ENCODE measurements around the gene CHAD.

CHAD gene

DNA sequence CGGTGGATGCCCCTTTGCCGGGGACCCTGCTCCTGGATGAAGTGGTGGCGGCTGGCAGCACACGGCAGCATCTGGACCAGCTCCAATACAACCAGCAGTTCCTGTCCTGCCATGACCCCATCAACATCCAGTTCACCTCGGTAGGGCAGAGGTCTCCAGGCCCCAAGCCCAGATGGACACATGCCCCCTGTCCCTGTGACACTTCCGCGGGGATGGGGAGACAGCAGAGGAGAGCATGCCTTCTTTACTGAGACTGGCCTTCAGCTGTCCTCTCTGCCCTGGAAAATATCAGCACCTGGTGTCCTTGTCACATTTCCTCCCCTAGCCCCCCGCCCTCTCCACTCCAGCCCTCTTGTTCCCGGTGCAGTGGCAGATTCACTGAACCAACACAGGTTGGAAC, 6.2 kb downstream of the CHAD start:
- Histone ChIP-seq H3K27ac (ENCODE audit: extremely low read depth, low read depth, low read length) (no peak overlapping the region), H3K4me1 (ENCODE audit: control insufficient read depth, insufficient read depth, low read length) (peaks cover 17% of the 10 kb centered on the region), H3K9me3 (ENCODE audit: control insufficient read depth, insufficient read depth, low read depth, low read length) (no peaks in the 10 kb centered on the region), H3K36me3 (ENCODE audit: control insufficient read depth in 2 of 2, insufficient read depth in 1 of 2, low read length in 2 of 2) (peaks cover 0 to 37% of the 10 kb centered on the region in 2 experiments; a peak in 1 of 3 replicates), H3K4me3 (ENCODE audit: low read depth, low read length) (no peak overlapping the region)
- TF ChIP-seq, protein P1, sequence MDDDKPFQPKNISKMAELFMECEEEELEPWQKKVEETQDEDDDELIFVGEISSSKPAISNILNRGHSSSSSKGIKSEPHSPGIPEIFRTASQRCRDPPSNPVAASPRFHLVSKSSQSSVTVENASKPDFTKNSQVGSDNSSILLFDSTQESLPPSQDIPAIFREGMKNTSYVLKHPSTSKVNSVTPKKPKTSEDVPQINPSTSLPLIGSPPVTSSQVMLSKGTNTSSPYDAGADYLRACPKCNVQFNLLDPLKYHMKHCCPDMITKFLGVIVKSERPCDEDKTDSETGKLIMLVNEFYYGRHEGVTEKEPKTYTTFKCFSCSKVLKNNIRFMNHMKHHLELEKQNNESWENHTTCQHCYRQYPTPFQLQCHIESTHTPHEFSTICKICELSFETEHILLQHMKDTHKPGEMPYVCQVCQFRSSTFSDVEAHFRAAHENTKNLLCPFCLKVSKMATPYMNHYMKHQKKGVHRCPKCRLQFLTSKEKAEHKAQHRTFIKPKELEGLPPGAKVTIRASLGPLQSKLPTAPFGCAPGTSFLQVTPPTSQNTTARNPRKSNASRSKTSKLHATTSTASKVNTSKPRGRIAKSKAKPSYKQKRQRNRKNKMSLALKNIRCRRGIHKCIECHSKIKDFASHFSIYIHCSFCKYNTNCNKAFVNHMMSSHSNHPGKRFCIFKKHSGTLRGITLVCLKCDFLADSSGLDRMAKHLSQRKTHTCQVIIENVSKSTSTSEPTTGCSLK (tag by site-specific recombination; IDR thresholded peaks at IDR 0.05): no peak
- TF ChIP-seq KLF1 (tag by site-specific recombination; IDR thresholded peaks at IDR 0.05) (no peak), TRIM28 (IDR thresholded peaks at IDR 0.05; ENCODE audit: borderline replicate concordance, low read length) (no peak), ZNF157 (tag by site-specific recombination; IDR thresholded peaks at IDR 0.05) (no peak)
- POLR2A ChIA-PET: no interaction called here
- CTCF ChIA-PET: no interaction called here

- peaks cover 0 to 37% of the 10 kb centered on the region in 2 experiments; a peak in 1 of 3 replicates for H3K36me3 ChIP-seq (ENCODE audit: control insufficient read depth in 2 of 2, insufficient read depth in 1 of 2, low read length in 2 of 2)
- no peaks in the 10 kb centered on the region for H3K9me3 ChIP-seq (ENCODE audit: control insufficient read depth, insufficient read depth, low read depth, low read length)
- peaks cover 17% of the 10 kb centered on the region for H3K4me1 ChIP-seq (ENCODE audit: control insufficient read depth, insufficient read depth, low read length)
- no peak overlapping the region for H3K27ac ChIP-seq (ENCODE audit: extremely low read depth, low read depth, low read length)
- H3K4me3 ChIP-seq (ENCODE audit: low read depth, low read length): no peak overlapping the region
- ChIA-PET POLR2A (no interaction called here), CTCF (interaction anchor here (5.1 kb wide), 1 partner anchor 17 kb away, joined by 29 read pairs; the partner anchor contains the start of gene RSAD1)
- TF ChIP-seq ZNF626 (tag by site-specific recombination; IDR thresholded peaks at IDR 0.05) (no peak), ZBTB7A (tag by site-specific recombination; IDR thresholded peaks at IDR 0.05; ENCODE audit: low read depth) (0 out of 2 replicates have a peak, but pooled peaks have one; percentile 31), ZNF138 (tag by site-specific recombination; IDR thresholded peaks at IDR 0.05; ENCODE audit: borderline replicate concordance) (no peak), ZNF600 (tag by site-specific recombination; IDR thresholded peaks at IDR 0.05) (peak; percentile 58; the same call in 1 of the 2 replicates)
Observed at GRCh38 chr17:50461550-50462132, 7.0 kb downstream of the CHAD start.

DNA sequence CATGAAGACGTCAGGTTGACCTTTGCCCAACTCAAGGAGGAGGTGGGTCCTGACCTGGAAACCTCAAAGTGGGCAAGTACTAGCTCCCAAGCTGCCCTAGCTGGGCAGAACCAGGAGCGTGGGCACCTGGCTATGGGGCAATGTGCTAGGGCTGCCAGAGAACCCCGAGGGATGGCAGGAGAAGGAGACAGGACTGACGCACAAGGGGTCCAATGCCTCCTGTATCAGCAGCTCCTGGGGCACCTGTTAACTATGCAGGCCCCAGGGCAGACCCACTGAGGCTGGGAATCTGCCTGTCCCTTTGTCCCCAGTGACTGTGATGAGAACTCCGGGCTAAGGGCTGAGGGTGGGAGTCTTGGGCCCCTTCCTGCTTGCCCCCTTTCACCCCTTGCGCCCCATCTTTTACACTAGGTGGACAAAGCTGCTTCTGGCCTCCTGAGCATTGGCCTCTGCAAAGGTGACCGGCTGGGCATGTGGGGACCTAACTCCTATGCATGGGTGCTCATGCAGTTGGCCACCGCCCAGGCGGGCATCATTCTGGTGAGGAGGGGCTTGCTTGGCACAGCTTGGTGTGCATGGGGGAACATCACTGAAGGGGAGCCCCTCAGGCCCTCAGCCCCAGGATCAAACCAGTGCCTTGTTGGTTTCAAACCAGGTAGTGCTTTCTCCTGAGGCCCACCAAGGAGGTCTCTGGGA, 7.7 kb downstream of the CHAD start:
- ChIA-PET CTCF (interaction anchor here (5.1 kb wide), 1 partner anchor 17 kb away, joined by 29 read pairs; the partner anchor contains the start of gene RSAD1), POLR2A (interaction anchor here (0.6 kb wide), 1 partner anchor 43 kb away, joined by 6 read pairs; no protein-coding TSS in a partner anchor)
- H3K4me1 ChIP-seq (ENCODE audit: control insufficient read depth, insufficient read depth, low read length): peaks cover 17% of the 10 kb centered on the region
- TF ChIP-seq EGR2 (tag by site-specific recombination; IDR thresholded peaks at IDR 0.05; ENCODE audit: low read depth) (no peak), HOXC10 (CRISPR knock-in tag; IDR thresholded peaks at IDR 0.05) (no peak), ZNF76 (tag by site-specific recombination; IDR thresholded peaks at IDR 0.05; ENCODE audit: borderline replicate concordance, low read depth) (no peak), ZNF792 (tag by site-specific recombination; IDR thresholded peaks at IDR 0.05) (no peak), ZNF521 (tag by site-specific recombination; IDR thresholded peaks at IDR 0.05) (no peak), ZNF449 (tag by site-specific recombination; IDR thresholded peaks at IDR 0.05) (no peak)
- peaks cover 0 to 37% of the 10 kb centered on the region in 2 experiments; a peak in 1 of 3 replicates for H3K36me3 ChIP-seq (ENCODE audit: control insufficient read depth in 2 of 2, insufficient read depth in 1 of 2, low read length in 2 of 2)
- H3K4me3 ChIP-seq (ENCODE audit: low read depth, low read length): no peak overlapping the region
- H3K9me3 ChIP-seq (ENCODE audit: control insufficient read depth, insufficient read depth, low read depth, low read length): no peaks in the 10 kb centered on the region
- H3K27ac ChIP-seq (ENCODE audit: extremely low read depth, low read depth, low read length): no peak overlapping the region
